Measurements from ENCODE around the gene FAM120B. TPM values are rescaled to one million over a fixed set of nuclear protein-coding genes. Genes with fewer than 3 reads are reported as not detected.
"Not testable (repeated sequence)": the region's sequence is repeated elsewhere in the genome, so short reads cannot be mapped to it uniquely, and the experiment has no call there.

FAM120B gene
- total and polyA plus RNA-seq, 3 donors from 2014 or later, result 33.8 to 62.2 (median 40.6) TPM

GRCh38 chr6:170393033-170393432 lies 86.5 kb downstream of the FAM120B start:
- no peak overlapping the region for H3K27ac ChIP-seq
- no peaks in the 10 kb centered on the region for H3K36me3 ChIP-seq (ENCODE audit: low read depth, missing control alignments)
- DNase-seq, result no peak
- H3K4me3 ChIP-seq, result no peak overlapping the region
- no peaks in the 10 kb centered on the region for H3K27me3 ChIP-seq
- H3K9me3 ChIP-seq, result no peaks in the 10 kb centered on the region
- 91 to 96% methylated on average over 7 of the region's 7 CpGs for WGBS, 2 donors
- intact Hi-C loops (cut with DNase I; ENCODE audit: low total_unique reads), result no loop called here
- TF ChIP-seq, protein P1, sequence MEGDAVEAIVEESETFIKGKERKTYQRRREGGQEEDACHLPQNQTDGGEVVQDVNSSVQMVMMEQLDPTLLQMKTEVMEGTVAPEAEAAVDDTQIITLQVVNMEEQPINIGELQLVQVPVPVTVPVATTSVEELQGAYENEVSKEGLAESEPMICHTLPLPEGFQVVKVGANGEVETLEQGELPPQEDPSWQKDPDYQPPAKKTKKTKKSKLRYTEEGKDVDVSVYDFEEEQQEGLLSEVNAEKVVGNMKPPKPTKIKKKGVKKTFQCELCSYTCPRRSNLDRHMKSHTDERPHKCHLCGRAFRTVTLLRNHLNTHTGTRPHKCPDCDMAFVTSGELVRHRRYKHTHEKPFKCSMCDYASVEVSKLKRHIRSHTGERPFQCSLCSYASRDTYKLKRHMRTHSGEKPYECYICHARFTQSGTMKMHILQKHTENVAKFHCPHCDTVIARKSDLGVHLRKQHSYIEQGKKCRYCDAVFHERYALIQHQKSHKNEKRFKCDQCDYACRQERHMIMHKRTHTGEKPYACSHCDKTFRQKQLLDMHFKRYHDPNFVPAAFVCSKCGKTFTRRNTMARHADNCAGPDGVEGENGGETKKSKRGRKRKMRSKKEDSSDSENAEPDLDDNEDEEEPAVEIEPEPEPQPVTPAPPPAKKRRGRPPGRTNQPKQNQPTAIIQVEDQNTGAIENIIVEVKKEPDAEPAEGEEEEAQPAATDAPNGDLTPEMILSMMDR (IDR thresholded peaks at IDR 0.05), result no peak
- TF ChIP-seq POLR2A (IDR thresholded peaks at IDR 0.05), result no peak
- no peaks in the 10 kb centered on the region for H3K4me1 ChIP-seq

- Histone ChIP-seq H3K4me3 (no peak overlapping the region), H3K27ac (no peak overlapping the region), H3K36me3 (ENCODE audit: low read depth, missing control alignments) (no peaks in the 10 kb centered on the region), H3K27me3 (no peaks in the 10 kb centered on the region), H3K9me3 (no peaks in the 10 kb centered on the region), H3K4me1 (no peaks in the 10 kb centered on the region)
- DNase-seq, result no peak
- TF ChIP-seq, protein P1 (IDR thresholded peaks at IDR 0.05), result no peak
- TF ChIP-seq POLR2A (IDR thresholded peaks at IDR 0.05), result no peak
- intact Hi-C loops (cut with DNase I; ENCODE audit: low total_unique reads), result no loop called here
- 92 to 97% methylated on average over 6 to 9 of the region's 9 CpGs for WGBS, 2 donors
Observed at GRCh38 chr6:170393807-170394399, 87.3 kb downstream of the FAM120B start.

DNA sequence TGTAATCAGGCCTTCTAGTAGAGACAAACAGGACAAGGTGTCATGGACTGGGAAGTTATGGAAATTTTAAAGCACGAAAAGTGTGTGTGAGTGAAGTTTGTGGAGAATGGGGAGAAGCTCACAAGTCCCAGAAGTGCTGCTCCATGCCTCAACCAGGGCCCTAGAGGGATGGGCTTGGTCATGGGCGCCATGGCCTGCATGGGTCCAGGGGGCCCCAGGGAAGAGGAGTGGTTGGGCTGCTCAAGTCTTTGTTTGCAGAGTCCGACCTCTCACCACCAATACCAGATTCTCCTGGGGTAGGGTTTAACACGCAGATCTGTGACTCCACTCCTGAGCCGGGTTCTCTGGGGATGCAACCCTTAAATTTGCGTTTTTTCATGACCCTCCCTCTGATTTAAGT lies 88.4 kb downstream of the FAM120B start:
- TF ChIP-seq, protein P1 (IDR thresholded peaks at IDR 0.05), result no peak
- no peak for TF ChIP-seq POLR2A (IDR thresholded peaks at IDR 0.05)
- Histone ChIP-seq H3K27ac (no peak overlapping the region), H3K36me3 (ENCODE audit: low read depth, missing control alignments) (no peaks in the 10 kb centered on the region), H3K4me1 (no peaks in the 10 kb centered on the region), H3K4me3 (no peak overlapping the region), H3K9me3 (no peaks in the 10 kb centered on the region), H3K27me3 (no peaks in the 10 kb centered on the region)
- 97 to 98% methylated on average over 6 of the region's 6 CpGs for WGBS, 2 donors
- intact Hi-C loops (cut with DNase I; ENCODE audit: low total_unique reads), result no loop called here
- no peak for DNase-seq

DNA sequence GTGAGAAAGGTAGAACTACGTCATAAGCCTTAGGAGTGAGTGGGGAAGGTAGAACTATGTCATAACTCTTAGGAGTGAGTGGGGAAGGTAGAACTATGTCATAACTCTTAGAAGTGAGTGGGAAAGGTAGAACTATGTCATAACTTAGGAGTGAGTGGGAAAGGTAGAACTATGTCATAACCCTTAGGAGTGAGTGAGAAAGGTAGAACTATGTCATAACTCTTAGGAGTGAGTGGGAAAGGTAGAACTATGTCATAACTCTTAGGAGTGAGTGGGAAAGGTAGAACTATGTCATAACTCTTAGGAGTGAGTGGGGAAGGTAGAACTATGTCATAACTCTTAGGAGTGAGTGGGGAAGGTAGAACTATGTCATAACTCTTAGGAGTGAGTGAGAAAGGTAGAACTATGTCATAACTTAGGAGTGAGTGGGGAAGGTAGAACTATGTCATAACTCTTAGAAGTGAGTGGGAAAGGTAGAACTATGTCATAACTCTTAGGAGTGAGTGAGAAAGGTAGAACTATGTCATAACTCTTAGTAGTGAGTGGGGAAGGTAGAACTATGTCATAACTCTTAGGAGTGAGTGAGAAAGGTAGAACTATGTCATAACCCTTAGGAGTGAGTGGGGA lies 92.3 kb downstream of the FAM120B start:
- intact Hi-C loops (cut with DNase I; ENCODE audit: low total_unique reads); H3K27me3 ChIP-seq; H3K27ac ChIP-seq; H3K4me1 ChIP-seq; DNase-seq; H3K4me3 ChIP-seq; H3K36me3 ChIP-seq (ENCODE audit: low read depth, missing control alignments); H3K9me3 ChIP-seq: not testable (repeated sequence)
- 85 to 87% methylated on average over 1 of the region's 1 CpG for WGBS, 2 donors

GRCh38 chr6:170399955-170400558 lies 93.5 kb downstream of the FAM120B start:
- intact Hi-C loops (cut with DNase I; ENCODE audit: low total_unique reads); H3K4me3 ChIP-seq; DNase-seq; H3K27ac ChIP-seq; H3K4me1 ChIP-seq; H3K36me3 ChIP-seq (ENCODE audit: low read depth, missing control alignments); H3K27me3 ChIP-seq; H3K9me3 ChIP-seq: not testable (repeated sequence)
- WGBS, 2 donors, result 50 to 82% methylated on average over 2 of the region's 2 CpGs
